Measurements from ENCODE around the gene TBX1.

The TBX1 gene

GRCh38 chr22:19738664-19739447, 21.7 kb upstream of the TBX1 start:
- DNase-seq: no peak

- no peak for DNase-seq
Observed at GRCh38 chr22:19739448-19739895, 21.1 kb upstream of the TBX1 start.

- DNase-seq: no peak
Observed at GRCh38 chr22:19739911-19740449, 20.6 kb upstream of the TBX1 start.

GRCh38 chr22:19740586-19740985, 20.0 kb upstream of the TBX1 start:
- DNase-seq: no peak

- DNase-seq: no peak
Observed at GRCh38 chr22:19741053-19741452, 19.5 kb upstream of the TBX1 start.

GRCh38 chr22:19742160-19743066, 18.2 kb upstream of the TBX1 start:
- DNase-seq: no peak

GRCh38 chr22:19743081-19743480, 17.5 kb upstream of the TBX1 start:
- no peak for DNase-seq

- DNase-seq: no peak
Observed at GRCh38 chr22:19743651-19744050, 16.9 kb upstream of the TBX1 start.

GRCh38 chr22:19744350-19745006, 16.1 kb upstream of the TBX1 start:
- DNase-seq: no peak

GRCh38 chr22:19745155-19746101, 15.2 kb upstream of the TBX1 start:
- no peak for DNase-seq

- no peak for DNase-seq
Observed at GRCh38 chr22:19746726-19747125, 13.9 kb upstream of the TBX1 start.

GRCh38 chr22:19747551-19747950, 13.0 kb upstream of the TBX1 start:
- DNase-seq: no peak

- DNase-seq: no peak
Observed at GRCh38 chr22:19748139-19748538, 12.4 kb upstream of the TBX1 start.

- no peak for DNase-seq
Observed at GRCh38 chr22:19748991-19749664, 11.4 kb upstream of the TBX1 start.

GRCh38 chr22:19749876-19750275, 10.7 kb upstream of the TBX1 start:
- DNase-seq: no peak

- DNase-seq: no peak
Observed at GRCh38 chr22:19750507-19751490, 9.8 kb upstream of the TBX1 start.

- no peak for DNase-seq
Observed at GRCh38 chr22:19751497-19752245, 8.9 kb upstream of the TBX1 start.

GRCh38 chr22:19753090-19753842, 7.3 kb upstream of the TBX1 start:
- no peak for DNase-seq
